HG02678 (cell line): Measurements from ENCODE around the gene CATSPERD.
A peak's percentile ranks its signal among the peaks of the same experiment; 100 is the strongest.

Experiments used
- ATAC-seq: cut with Tn5 transposase; IDR thresholded peaks from one replicate; pipeline ENCODE4 v1.9.1; 2021; ENCODE audit warnings: mild to moderate bottlenecking, moderate library complexity; ENCODE audit not compliant: unreplicated experiment

The CATSPERD gene

DNA sequence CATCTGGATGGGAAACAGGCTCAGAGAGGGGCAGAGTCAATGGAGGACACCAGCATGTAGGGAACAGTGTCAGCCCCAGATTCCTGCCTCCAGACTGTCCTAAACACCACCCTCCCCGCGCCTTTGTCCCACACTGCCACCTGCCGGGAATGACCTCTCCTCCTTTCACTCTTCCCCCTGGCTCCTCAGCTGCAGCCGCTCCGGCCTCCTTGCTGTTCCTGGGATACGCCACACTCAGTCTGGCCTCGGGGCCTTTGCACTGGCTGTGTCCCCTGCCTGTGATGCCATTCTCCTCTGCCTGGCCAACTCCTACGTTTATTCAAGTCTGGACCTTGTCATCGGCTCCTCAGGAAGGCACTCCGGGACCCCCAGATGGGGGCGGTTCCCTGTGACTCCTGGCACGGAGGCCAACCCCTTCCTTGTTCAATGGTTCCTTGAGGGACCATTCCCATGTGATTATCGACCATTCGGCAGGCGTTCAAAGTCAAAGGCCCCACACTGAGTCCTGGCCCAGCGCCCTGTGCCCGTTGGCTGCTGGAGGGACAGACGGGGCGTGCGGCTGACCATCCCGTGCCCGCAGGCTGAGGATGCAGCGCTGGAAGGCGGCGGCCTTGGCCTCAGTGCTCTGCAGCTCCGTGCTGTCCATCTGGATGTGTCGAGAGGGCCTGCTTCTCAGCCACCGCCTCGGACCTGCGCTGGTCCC lies 103.3 kb downstream of the CATSPERD start:
- ATAC-seq = no peak

DNA sequence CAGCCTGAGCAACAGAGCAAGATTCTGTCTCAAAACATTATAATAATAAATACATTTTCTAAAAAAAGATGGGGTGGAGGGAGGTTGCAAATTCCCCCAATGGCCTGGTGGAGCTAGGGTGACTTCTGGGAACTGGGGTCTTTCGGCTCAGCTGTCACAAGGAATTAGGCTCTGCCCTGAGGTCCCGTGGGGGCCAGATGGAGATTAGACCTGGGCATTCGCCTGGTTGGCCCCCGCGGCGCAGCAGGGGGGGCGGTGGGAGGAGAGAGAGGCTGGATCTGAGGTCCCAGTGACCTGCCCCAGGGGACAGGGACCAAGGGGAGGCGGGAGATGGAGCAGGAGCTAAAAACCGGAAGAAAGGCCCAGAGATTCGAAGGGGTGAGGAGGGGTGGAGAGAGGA lies 104.3 kb downstream of the CATSPERD start:
- no peak for ATAC-seq

DNA sequence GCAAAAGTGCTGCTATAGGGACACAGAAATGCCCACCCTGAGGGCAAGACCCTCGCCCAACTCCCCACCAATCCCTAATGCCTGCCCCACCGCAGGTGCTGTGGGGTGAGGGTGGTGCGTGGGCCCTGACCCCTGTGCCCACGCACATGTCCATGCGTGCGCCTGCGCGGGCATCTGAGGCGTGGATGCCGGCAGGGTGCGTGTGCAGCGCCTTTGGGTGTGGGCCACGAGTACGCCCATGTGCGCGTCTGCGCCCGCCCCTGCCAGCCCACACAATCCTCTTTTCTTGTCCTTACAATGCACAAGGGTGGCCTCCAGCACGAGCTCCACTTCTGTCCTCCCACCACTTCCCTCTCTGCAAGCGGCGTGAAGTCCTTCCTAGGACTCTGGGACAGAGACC lies 104.7 kb downstream of the CATSPERD start:
- no peak for ATAC-seq

DNA sequence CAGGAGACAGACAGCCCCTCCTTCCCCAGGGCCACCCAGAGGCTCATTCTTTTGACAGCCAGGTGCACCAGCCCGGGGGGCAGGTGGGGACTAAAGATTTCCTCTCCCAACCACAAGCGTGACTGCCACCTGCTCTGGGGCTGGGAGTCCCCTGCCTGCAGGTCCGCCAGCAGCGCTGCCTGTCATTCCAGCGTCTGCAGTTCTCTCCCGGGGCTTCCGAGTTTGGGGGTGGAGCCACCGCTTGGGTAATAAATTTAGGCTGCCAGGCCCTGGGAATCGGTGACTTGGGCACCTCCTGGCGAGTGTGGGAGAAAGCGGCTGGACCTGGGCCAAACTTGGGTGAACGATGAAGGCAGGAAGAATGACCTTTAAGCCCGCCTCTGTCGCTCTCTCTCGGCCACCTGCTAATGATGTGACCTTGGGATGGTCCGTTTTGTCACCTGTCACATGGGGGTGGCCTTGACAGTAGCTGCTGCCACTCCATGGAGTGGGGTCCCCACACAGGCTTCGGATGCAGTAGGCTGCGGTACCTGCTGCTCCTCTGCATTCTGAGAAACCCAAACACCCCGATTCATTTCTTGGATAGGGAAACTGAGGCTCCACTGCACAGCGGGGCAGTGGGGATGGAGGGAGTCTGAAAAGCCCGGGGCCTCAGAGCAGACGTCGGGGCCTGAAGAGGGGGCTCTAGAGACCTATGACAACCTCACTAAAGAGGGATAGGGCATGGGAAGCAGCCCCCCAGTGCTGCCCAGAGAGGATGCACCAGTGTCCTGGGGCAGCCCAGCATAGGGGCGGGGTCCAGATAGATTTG lies 106.3 kb downstream of the CATSPERD start:
- ATAC-seq = no peak

DNA sequence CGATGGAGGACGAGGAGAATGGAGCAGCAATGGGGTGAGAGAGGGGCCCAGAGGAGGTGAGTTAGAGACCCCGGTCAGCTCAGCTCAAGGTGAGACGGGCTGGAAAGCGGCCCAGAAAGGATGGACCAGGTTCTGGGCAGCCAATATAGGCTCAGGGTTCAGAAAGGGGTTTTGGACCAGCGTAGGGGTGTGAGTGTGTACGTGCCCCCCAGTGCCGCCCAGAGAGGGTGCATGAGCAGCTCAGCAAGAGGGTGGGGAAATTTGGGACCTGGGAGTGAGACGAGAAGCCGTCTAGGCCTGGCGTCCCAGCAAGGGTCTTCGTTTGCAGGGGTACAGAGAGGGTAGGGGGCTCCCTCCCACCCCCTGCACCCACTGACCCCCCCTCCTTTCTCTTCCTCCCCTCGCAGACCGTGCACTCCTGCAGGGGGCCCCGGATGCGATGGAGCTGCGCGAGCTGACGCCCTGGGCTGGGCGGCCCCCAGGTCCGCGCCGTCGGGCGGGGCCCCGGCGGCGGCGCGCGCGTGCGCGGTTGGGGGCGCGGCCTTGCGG lies 107.0 kb downstream of the CATSPERD start:
- ATAC-seq = no peak

DNA sequence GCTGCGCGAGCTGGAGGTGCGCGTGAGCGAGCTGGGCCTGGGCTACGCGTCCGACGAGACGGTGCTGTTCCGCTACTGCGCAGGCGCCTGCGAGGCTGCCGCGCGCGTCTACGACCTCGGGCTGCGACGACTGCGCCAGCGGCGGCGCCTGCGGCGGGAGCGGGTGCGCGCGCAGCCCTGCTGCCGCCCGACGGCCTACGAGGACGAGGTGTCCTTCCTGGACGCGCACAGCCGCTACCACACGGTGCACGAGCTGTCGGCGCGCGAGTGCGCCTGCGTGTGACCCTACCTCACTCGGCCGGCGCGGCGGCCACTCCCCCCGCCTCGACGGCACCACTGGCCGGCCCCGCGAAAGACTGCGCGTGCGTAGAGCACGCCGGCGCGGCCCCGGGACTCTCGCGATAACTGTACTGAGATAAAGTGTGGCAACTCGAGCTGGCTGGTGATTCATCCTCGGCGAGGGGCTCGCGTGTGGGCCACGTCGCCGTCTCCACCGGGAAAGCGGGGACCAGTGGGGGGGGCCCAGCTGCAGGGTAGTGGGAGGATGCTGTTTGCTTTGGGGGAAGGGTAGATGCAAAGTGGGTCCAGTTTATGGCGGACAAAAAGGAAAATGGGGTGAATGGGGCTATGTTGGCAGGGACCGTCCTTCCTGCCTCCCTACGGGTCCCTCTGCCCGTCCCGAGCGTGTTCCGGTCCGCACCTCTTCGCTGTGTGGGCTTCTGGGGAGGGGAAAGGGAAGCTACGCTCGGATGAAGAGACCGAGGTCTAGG lies 107.6 kb downstream of the CATSPERD start:
- peak; percentile 62 for ATAC-seq
